Frontal cortex (tissue), 4 donors: ENCODE results near the gene CKAP5. TPM values are rescaled to one million over a fixed set of nuclear protein-coding genes. Genes with fewer than 3 reads are reported as not detected.
A peak's percentile ranks its signal among the peaks of the same experiment; 100 is the strongest.

Experiments
- DNase-seq, 2 donors: peaks; one replicate each; pipeline ENCODE4 v3.0.0; 2012; ENCODE audit warnings: low spot score in 2 of 2
- FAIRE-seq: peaks from 2 replicates; lab custom pipeline; 2012; peaks lifted over from hg19 to GRCh38; lab: Jason Lieb, UNC
- total RNA-seq: library from RNA; depleted of rRNA; stranded (reverse); fragments of >200 nt; gene quantifications from one replicate; pipeline ENCODE4 v1.2.3, GENCODE V29; 2014
- donor health status: control.
- donor health status: control.
- donor health status: control.

Gene CKAP5
- total RNA-seq = 196 TPM

GRCh38 chr11:46845740-46846509 is at the start of gene CKAP5:
Gene CKAP5, minus strand, starts transcription at chr11:46846280. Its CDS starts 25,049 bp downstream, at chr11:46821231.
- FAIRE-seq (no peak), DNase-seq (peak; percentile 93 to 94)

- DNase-seq = peak in 1 of 2 donors; percentile 55
- no peak for FAIRE-seq
These were observed 49.7 kb upstream of the CKAP5 start for GRCh38 chr11:46895821-46896220.

- DNase-seq (no peak), FAIRE-seq (no peak)
These were observed 48.9 kb upstream of the CKAP5 start for GRCh38 chr11:46894961-46895360.

GRCh38 chr11:46894506-46894905 is 48.4 kb upstream of the CKAP5 start:
- DNase-seq (no peak), FAIRE-seq (no peak)

- FAIRE-seq (no peak), DNase-seq (no peak)
These were observed 46.8 kb upstream of the CKAP5 start for GRCh38 chr11:46892838-46893237.

GRCh38 chr11:46892109-46892508 is 46.0 kb upstream of the CKAP5 start:
- no peak for FAIRE-seq
- no peak for DNase-seq

GRCh38 chr11:46890665-46891064 is 44.6 kb upstream of the CKAP5 start:
- DNase-seq = no peak
- no peak for FAIRE-seq

GRCh38 chr11:46889689-46890475 is 43.8 kb upstream of the CKAP5 start:
- FAIRE-seq (no peak), DNase-seq (peak; percentile 62 to 74)

GRCh38 chr11:46889251-46889650 is 43.2 kb upstream of the CKAP5 start:
- DNase-seq = no peak
- FAIRE-seq = no peak

GRCh38 chr11:46888636-46889035 is 42.6 kb upstream of the CKAP5 start:
- DNase-seq (no peak), FAIRE-seq (no peak)

GRCh38 chr11:46886211-46886610 is 40.1 kb upstream of the CKAP5 start:
- no peak for DNase-seq
- FAIRE-seq = no peak

- no peak for FAIRE-seq
- DNase-seq = no peak
These were observed 33.0 kb upstream of the CKAP5 start for GRCh38 chr11:46879056-46879585.

- FAIRE-seq (no peak), DNase-seq (no peak)
These were observed 31.5 kb upstream of the CKAP5 start for GRCh38 chr11:46877580-46877979.

GRCh38 chr11:46876471-46876870 is 30.4 kb upstream of the CKAP5 start:
- no peak for DNase-seq
- FAIRE-seq = no peak

- no peak for DNase-seq
- no peak for FAIRE-seq
These were observed 28.5 kb upstream of the CKAP5 start for GRCh38 chr11:46874586-46874985.

- no peak for DNase-seq
- no peak for FAIRE-seq
These were observed 22.8 kb upstream of the CKAP5 start for GRCh38 chr11:46868912-46869311.

- no peak for DNase-seq
- FAIRE-seq = no peak
These were observed 19.3 kb upstream of the CKAP5 start for GRCh38 chr11:46865340-46865739.

- no peak for FAIRE-seq
- DNase-seq = no peak
These were observed 14.1 kb upstream of the CKAP5 start for GRCh38 chr11:46860218-46860617.

- no peak for DNase-seq
- no peak for FAIRE-seq
These were observed 13.0 kb upstream of the CKAP5 start for GRCh38 chr11:46858920-46859546.

- DNase-seq = no peak
- no peak for FAIRE-seq
These were observed 11.6 kb upstream of the CKAP5 start for GRCh38 chr11:46857666-46858065.
